A549 (cell line): ENCODE results near the gene GSX1. TPM values are rescaled to one million over a fixed set of nuclear protein-coding genes. Genes with fewer than 3 reads are reported as not detected.

Source experiments
- ATAC-seq, 2 experiments: fragments of 200-7000 bp in 1 of 2; fragments of >200 bp in 1 of 2; cut with Nextera tagmentation in 1 of 2; cut with Tn5 transposase in 1 of 2; 3 replicates each; pipeline versions ENCODE4 v1.8.0 to v1.9.1; 2018 to 2020; ENCODE audit warnings: mild to moderate bottlenecking in 1 of 2, moderate library complexity in 1 of 2
- CTCF ChIA-PET: fragments of 300-600 bp; sonication (Branson Sonifier 250); formaldehyde crosslinking; extraction: SDS; loops from one replicate; lab custom pipeline; 2021; ENCODE audit warnings: antibody characterized with exemption, inconsistent platforms; lab: Yijun Ruan, JAX
- POLR2A ChIA-PET: fragments of 350-600 bp; formaldehyde crosslinking; extraction: SDS; loops from one replicate; lab custom pipeline; 2021; ENCODE audit warnings: antibody characterized with exemption, inconsistent platforms; lab: Yijun Ruan, JAX
- DNase-seq, 2 experiments: peaks; one replicate each; pipeline versions ENCODE4 v3.0.0 to v3.0.0-alpha.2; 2011 to 2016; ENCODE audit warnings: low read depth in 1 of 2, low spot score in 1 of 2
- FAIRE-seq: peaks from 2 replicates; lab custom pipeline; 2011; peaks lifted over from hg19 to GRCh38; lab: Jason Lieb, UNC
- H3K27ac ChIP-seq, 2 experiments: fragments of >200 bp; sonication (Bioruptor Twin); formaldehyde crosslinking; 3 replicates each; pipeline ENCODE4 v1.5.1; 2016 to 2017
- H3K4me1 ChIP-seq: fragments of >200 bp; sonication (Bioruptor Twin); formaldehyde crosslinking; 3 replicates; pipeline ENCODE4 v1.6.1; 2016
- H3K4me2 ChIP-seq: fragments of >200 bp; sonication (Bioruptor Twin); formaldehyde crosslinking; 3 replicates; pipeline ENCODE4 v1.6.1; 2016
- H3K4me3 ChIP-seq: fragments of >200 bp; sonication (Bioruptor Twin); formaldehyde crosslinking; 3 replicates; pipeline ENCODE4 v1.5.1; 2016
- H3K9me3 ChIP-seq: fragments of >200 bp; sonication (Bioruptor Twin); formaldehyde crosslinking; 3 replicates; pipeline ENCODE4 v1.6.1; 2016
- CBX2 ChIP-seq: fragments of 200-600 bp; sonication (generic); IDR thresholded peaks from 2 replicates; pipeline ENCODE4 v1.6.1; 2016; ENCODE audit warnings: low read depth, mild to moderate bottlenecking, borderline replicate concordance
- CBX8 ChIP-seq: fragments of 200-600 bp; sonication (generic); IDR thresholded peaks from 2 replicates; pipeline ENCODE4 v1.6.1; 2016
- CEBPB ChIP-seq, 2 experiments: fragments of >200 bp in 1 of 2; sonication (Bioruptor Twin) in 1 of 2; formaldehyde crosslinking in 1 of 2; IDR thresholded peaks; 2 replicates each; pipeline ENCODE4 v1.6.1; 2012 to 2016
- CHD2 ChIP-seq: fragments of 150-350 bp; IDR thresholded peaks from 2 replicates; pipeline ENCODE4 v1.6.1; 2014; ENCODE audit warnings: low read length; ENCODE audit not compliant: partially characterized antibody
- EHMT2 ChIP-seq: fragments of 200-600 bp; sonication (generic); IDR thresholded peaks from 2 replicates; pipeline ENCODE4 v1.6.1; 2016; ENCODE audit warnings: antibody characterized with exemption, low read depth, mild to moderate bottlenecking, moderate library complexity
- EP300 ChIP-seq, 2 experiments: fragments of >200 bp; sonication (Bioruptor Twin); formaldehyde crosslinking; IDR thresholded peaks; 2 replicates in 1 of 2; 3 replicates in 1 of 2; pipeline ENCODE4 v1.6.1; 2016 to 2017
- FOSL2 ChIP-seq, 2 experiments: fragments of 450-650 bp in 1 of 2; fragments of >200 bp in 1 of 2; sonication (Bioruptor Twin) in 1 of 2; formaldehyde crosslinking; IDR thresholded peaks; 2 replicates each; pipeline versions ENCODE4 v1.5.0 to v1.6.1; 2016 to 2020; ENCODE audit warnings: mild to moderate bottlenecking in 1 of 2, moderate library complexity in 1 of 2
- GATA3 ChIP-seq: IDR thresholded peaks from 2 replicates; pipeline ENCODE4 v1.6.1; 2012; ENCODE audit warnings: borderline replicate concordance
- HEYL ChIP-seq: fragments of 250-450 bp; sonication (Bioruptor Pico); IDR thresholded peaks from 2 replicates; pipeline ENCODE4 v1.8.0; 2021; ENCODE audit warnings: mild to moderate bottlenecking, moderate library complexity
- JUNB ChIP-seq: fragments of >200 bp; sonication (Bioruptor Twin); formaldehyde crosslinking; IDR thresholded peaks from 2 replicates; pipeline ENCODE4 v1.6.1; 2016
- MAZ ChIP-seq: fragments of 150-350 bp; IDR thresholded peaks from 2 replicates; pipeline ENCODE4 v1.6.1; 2014; ENCODE audit warnings: antibody characterized with exemption, low read depth, low read length, borderline replicate concordance
- NR3C1 ChIP-seq: fragments of >200 bp; sonication (Bioruptor Twin); formaldehyde crosslinking; IDR thresholded peaks from 3 replicates; pipeline ENCODE4 v1.6.1; 2017
- PHF8 ChIP-seq: fragments of 200-600 bp; sonication (generic); IDR thresholded peaks from 2 replicates; pipeline ENCODE4 v1.6.1; 2016; ENCODE audit warnings: low read depth, mild to moderate bottlenecking, antibody characterized with exemption, moderate library complexity, borderline replicate concordance
- POLR2AphosphoS2 ChIP-seq: conservative IDR thresholded peaks from 2 replicates; pipeline ENCODE4 v1.6.1; 2012; ENCODE audit warnings: low read length, improper control_type of control experiment, inconsistent platforms
- RARB ChIP-seq: fragments of 250-450 bp; sonication (Bioruptor Pico); IDR thresholded peaks from 2 replicates; pipeline ENCODE4 v1.8.0; 2021; ENCODE audit warnings: mild to moderate bottlenecking, moderate library complexity
- RFX5 ChIP-seq: fragments of 450-650 bp; IDR thresholded peaks from 2 replicates; pipeline ENCODE4 v1.7.1; 2014; ENCODE audit warnings: antibody characterized with exemption, mild to moderate bottlenecking, moderate library complexity
- RNF2 ChIP-seq: fragments of 200-600 bp; sonication (generic); IDR thresholded peaks from 2 replicates; pipeline ENCODE4 v1.6.1; 2016; ENCODE audit warnings: low read depth, mild to moderate bottlenecking, antibody characterized with exemption, moderate library complexity, borderline replicate concordance
- SMC3 ChIP-seq: fragments of >200 bp; sonication (Bioruptor Twin); formaldehyde crosslinking; IDR thresholded peaks from 3 replicates; pipeline ENCODE4 v1.6.1; 2018; ENCODE audit warnings: inconsistent platforms
- TP53 ChIP-seq: fragments of 250-450 bp; sonication (Bioruptor Pico); IDR thresholded peaks from 2 replicates; pipeline ENCODE4 v1.5.0; 2021; ENCODE audit warnings: mild to moderate bottlenecking, moderate library complexity
- ZC3H11A ChIP-seq: fragments of 450-650 bp; IDR thresholded peaks from 2 replicates; pipeline ENCODE4 v1.6.1; 2014; ENCODE audit warnings: antibody characterized with exemption, mild to moderate bottlenecking
- WGBS: methylation state at CpG from one replicate; pipeline ENCODE4 v1.1.6; 2017; ENCODE audit errors: missing lambda C conversion rate; 5-methylcytosine and 5-hydroxymethylcytosine counted together
- polyA plus RNA-seq, 4 experiments: library from polyadenylated mRNA; depleted of rRNA in 3 of 4; stranded (reverse); fragments of >200 nt; fragmentation: RNase III in 1 of 4; extraction: RNeasy Plus Mini Kit Qiagen cat#74134 plus additional on column Dnase treatment in 1 of 4; gene quantifications; 2 replicates in 3 of 4; 3 replicates in 1 of 4; pipeline ENCODE4 v1.2.3, GENCODE V29; 2011 to 2017
- TF ChIP-seq, protein P1 (sequence below): fragments of 450-650 bp; IDR thresholded peaks from 2 replicates; pipeline ENCODE4 v1.6.1; 2014; ENCODE audit warnings: antibody characterized with exemption
- TF ChIP-seq, protein P2 (sequence below): fragments of >200 bp; sonication (Bioruptor Twin); formaldehyde crosslinking; IDR thresholded peaks from 3 replicates; pipeline ENCODE4 v1.6.1; 2016
- TF ChIP-seq, protein P3 (sequence below): fragments of 250-450 bp; sonication (Bioruptor Pico); IDR thresholded peaks from 2 replicates; pipeline ENCODE4 v1.5.0; 2021; ENCODE audit warnings: mild to moderate bottlenecking, moderate library complexity, borderline replicate concordance

Gene GSX1
- polyA plus RNA-seq, 2 of the 4 experiments (the other 2 are of a cell fraction) = not detected

DNA sequence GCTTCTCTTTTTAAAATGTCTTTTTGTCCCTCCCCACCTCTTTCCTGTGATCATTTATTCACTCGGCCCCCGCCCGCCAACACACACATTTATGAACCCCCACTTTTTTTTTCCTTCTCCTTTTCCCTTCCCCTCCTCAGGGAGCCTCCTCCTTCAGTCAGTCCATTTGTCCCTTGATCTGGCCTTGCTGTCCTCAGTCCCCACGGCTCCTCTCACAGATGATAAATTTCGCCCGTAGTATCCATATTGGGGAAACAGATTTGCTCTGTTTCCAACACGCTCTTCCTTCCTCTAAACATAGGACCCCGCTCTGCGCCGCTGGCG, 2.0 kb downstream of the GSX1 start (continued):
- TF ChIP-seq NR3C1 = no peak
- no peak for TF ChIP-seq PHF8
- TF ChIP-seq SMC3 = no peak
- TF ChIP-seq FOSL2 (IDR thresholded peaks at IDR 0.05) = no peak
- TF ChIP-seq FOSL2 (CRISPR knock-in tag; IDR thresholded peaks at IDR 0.05) = no peak

DNA sequence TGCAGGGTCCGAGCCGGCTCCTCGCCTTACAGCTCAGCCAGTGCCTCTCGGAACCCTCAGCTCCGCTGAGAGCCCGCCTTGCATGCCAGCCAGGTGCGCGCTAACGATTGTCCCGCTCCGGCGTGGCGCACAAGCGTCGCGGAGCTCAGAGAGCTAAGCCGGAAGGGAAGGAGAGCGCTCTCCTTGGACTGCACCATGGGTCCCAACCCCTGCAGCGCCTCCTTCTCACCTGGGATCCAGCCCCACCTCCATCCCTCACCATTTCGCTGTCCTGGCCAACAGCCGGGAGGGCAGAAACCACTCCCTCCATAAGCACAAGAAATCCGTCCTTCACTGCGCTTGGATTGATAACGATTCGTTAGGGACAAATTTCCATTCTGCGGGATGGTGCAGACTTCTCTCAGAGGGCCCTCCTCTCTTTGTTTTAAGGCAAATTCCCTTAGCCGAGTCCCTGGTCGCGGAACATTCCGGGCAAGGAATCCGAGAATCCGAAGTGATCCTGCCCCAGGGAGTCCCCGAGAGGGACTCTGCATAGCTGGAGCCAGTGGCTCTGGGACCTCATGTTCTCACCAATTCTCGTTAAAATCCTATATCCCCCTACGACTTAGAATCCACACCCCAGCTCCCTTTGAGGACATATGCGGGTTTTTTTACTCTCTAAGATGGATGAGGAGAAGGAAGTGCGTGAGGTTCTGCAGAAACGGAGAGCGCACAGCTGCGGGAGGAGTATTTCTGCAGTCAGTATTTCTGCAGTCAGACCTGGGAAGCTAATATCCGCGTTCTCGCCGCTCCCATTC, 2.8 kb downstream of the GSX1 start:
- DNase-seq (no peak), ATAC-seq (no peak)
- Histone ChIP-seq H3K4me3 (no peak overlapping the region), H3K4me2 (no peak overlapping the region), H3K4me1 (no peaks in the 10 kb centered on the region), H3K9me3 (no peaks in the 10 kb centered on the region), H3K27ac (no peak overlapping the region)
- 44% methylated on average over 23 of the region's 44 CpGs for WGBS
- POLR2A ChIA-PET = no interaction called here
- CTCF ChIA-PET = interaction anchor here (1.2 to 1.7 kb wide), 3 partner anchors 19 to 35 kb away, joined by 3 to 6 read pairs (median 5); no protein-coding TSS in a partner anchor
- TF ChIP-seq JUNB = no peak
- no peak for TF ChIP-seq MAZ
- TF ChIP-seq POLR2AphosphoS2 = no peak
- TF ChIP-seq SMC3 = no peak
- no peak for TF ChIP-seq HEYL
- TF ChIP-seq, all 56 proteins: peak for 0
- FAIRE-seq = no peak

DNA sequence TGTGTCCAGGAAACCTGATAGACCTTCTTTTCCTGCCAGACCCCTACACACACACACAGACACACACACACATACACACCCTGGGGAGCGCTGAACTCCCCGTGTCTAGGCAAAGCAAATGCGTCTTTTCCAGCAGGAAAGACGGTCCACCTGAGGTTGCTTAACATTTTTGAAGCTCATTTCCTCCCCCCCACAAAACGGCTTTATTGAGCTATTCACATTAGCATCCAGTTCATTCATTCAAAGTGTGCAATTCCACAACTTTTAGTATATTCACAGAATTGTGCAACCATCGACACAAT, 3.4 kb downstream of the GSX1 start:
- DNase-seq = no peak
- no peak for FAIRE-seq
- no peak overlapping the region for H3K4me2 ChIP-seq
- WGBS = 18% methylated on average over 6 of the region's 6 CpGs
- H3K9me3 ChIP-seq = no peaks in the 10 kb centered on the region
- POLR2A ChIA-PET = no interaction called here
- no peak overlapping the region for H3K27ac ChIP-seq
- no peaks in the 10 kb centered on the region for H3K4me1 ChIP-seq
- no peak for ATAC-seq
- CTCF ChIA-PET = interaction anchor here (1.2 to 1.7 kb wide), 3 partner anchors 20 to 35 kb away, joined by 3 to 6 read pairs (median 5); no protein-coding TSS in a partner anchor
- no peak overlapping the region for H3K4me3 ChIP-seq
- no peak for TF ChIP-seq JUNB
- TF ChIP-seq RFX5 = no peak
- no peak for TF ChIP-seq CHD2
- TF ChIP-seq RNF2 = no peak
- no peak for TF ChIP-seq ZC3H11A
- TF ChIP-seq TP53 (CRISPR knock-in tag) = no peak
- no peak for TF ChIP-seq EHMT2
- TF ChIP-seq, protein P1, sequence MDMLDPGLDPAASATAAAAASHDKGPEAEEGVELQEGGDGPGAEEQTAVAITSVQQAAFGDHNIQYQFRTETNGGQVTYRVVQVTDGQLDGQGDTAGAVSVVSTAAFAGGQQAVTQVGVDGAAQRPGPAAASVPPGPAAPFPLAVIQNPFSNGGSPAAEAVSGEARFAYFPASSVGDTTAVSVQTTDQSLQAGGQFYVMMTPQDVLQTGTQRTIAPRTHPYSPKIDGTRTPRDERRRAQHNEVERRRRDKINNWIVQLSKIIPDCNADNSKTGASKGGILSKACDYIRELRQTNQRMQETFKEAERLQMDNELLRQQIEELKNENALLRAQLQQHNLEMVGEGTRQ = no peak
- TF ChIP-seq EP300 (IDR thresholded peaks at IDR 0.05) = no peak
- no peak for TF ChIP-seq CBX2
- TF ChIP-seq, protein P2, sequence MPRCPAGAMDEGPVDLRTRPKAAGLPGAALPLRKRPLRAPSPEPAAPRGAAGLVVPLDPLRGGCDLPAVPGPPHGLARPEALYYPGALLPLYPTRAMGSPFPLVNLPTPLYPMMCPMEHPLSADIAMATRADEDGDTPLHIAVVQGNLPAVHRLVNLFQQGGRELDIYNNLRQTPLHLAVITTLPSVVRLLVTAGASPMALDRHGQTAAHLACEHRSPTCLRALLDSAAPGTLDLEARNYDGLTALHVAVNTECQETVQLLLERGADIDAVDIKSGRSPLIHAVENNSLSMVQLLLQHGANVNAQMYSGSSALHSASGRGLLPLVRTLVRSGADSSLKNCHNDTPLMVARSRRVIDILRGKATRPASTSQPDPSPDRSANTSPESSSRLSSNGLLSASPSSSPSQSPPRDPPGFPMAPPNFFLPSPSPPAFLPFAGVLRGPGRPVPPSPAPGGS = no peak
- no peak for TF ChIP-seq CEBPB (IDR thresholded peaks at IDR 0.05)
- TF ChIP-seq, protein P3, sequence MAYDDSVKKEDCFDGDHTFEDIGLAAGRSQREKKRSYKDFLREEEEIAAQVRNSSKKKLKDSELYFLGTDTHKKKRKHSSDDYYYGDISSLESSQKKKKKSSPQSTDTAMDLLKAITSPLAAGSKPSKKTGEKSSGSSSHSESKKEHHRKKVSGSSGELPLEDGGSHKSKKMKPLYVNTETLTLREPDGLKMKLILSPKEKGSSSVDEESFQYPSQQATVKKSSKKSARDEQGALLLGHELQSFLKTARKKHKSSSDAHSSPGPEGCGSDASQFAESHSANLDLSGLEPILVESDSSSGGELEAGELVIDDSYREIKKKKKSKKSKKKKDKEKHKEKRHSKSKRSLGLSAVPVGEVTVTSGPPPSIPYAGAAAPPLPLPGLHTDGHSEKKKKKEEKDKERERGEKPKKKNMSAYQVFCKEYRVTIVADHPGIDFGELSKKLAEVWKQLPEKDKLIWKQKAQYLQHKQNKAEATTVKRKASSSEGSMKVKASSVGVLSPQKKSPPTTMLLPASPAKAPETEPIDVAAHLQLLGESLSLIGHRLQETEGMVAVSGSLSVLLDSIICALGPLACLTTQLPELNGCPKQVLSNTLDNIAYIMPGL (CRISPR knock-in tag) = no peak
- no peak for TF ChIP-seq GATA3
- no peak for TF ChIP-seq FOSL2 (IDR thresholded peaks at IDR 0.05)
- no peak for TF ChIP-seq FOSL2 (CRISPR knock-in tag; IDR thresholded peaks at IDR 0.05)
- TF ChIP-seq CBX8 = no peak
- no peak for TF ChIP-seq RARB (CRISPR knock-in tag)
